GM20000 (cell line): ENCODE results near the gene CCDC92.

Experiments used
- DNase-seq: peaks from one replicate; pipeline ENCODE4 v3.0.0; 2012; ENCODE audit warnings: low spot score
- TF ChIP-seq, protein P1 (sequence below): IDR thresholded peaks from 2 replicates; pipeline ENCODE4 v1.5.1; 2012; ENCODE audit warnings: mild to moderate bottlenecking, control low read depth; ENCODE audit errors: extremely low read depth, missing control alignments

The CCDC92 gene

DNA sequence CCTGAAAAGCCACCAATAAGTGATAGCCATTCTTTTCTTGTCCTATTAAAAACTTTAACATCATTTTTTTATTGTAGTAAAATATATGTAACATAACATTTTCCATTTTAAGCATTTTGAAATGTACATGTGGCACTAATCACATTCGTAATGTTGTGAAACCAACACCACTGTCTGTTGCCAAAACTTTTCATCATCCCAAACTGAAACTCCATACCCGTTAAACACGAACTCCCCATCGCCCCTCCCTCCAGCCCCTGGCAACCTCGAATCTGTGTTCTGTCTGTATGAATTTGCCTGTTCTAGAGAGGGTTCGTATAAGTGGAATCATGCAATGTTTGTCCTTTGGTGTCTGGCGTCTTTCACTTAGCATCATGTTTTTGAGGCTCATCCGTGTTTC is 75.9 kb downstream of the CCDC92 start:
- TF ChIP-seq, protein P1, sequence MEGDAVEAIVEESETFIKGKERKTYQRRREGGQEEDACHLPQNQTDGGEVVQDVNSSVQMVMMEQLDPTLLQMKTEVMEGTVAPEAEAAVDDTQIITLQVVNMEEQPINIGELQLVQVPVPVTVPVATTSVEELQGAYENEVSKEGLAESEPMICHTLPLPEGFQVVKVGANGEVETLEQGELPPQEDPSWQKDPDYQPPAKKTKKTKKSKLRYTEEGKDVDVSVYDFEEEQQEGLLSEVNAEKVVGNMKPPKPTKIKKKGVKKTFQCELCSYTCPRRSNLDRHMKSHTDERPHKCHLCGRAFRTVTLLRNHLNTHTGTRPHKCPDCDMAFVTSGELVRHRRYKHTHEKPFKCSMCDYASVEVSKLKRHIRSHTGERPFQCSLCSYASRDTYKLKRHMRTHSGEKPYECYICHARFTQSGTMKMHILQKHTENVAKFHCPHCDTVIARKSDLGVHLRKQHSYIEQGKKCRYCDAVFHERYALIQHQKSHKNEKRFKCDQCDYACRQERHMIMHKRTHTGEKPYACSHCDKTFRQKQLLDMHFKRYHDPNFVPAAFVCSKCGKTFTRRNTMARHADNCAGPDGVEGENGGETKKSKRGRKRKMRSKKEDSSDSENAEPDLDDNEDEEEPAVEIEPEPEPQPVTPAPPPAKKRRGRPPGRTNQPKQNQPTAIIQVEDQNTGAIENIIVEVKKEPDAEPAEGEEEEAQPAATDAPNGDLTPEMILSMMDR, result no peak
- DNase-seq, result no peak

DNA sequence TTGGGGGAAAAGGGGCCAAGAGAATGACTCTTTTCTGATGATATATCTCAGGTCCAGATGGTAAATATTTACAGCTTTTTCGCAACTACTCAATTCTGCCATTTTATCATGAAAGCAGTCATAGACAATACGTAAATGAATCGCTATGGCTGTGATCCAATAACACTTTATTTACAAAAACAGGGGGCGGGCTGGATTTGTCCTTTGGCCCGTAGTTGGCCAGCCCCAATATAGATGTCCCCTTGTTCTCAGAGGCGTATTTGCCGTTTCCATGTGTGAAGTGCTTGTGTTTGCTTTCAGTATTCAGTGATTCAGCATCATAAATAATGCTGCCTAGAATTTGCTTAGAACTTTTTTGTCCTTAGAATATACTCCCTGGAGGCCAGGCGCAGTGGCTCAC is 77.2 kb downstream of the CCDC92 start:
- TF ChIP-seq, protein P1, result no peak

DNA sequence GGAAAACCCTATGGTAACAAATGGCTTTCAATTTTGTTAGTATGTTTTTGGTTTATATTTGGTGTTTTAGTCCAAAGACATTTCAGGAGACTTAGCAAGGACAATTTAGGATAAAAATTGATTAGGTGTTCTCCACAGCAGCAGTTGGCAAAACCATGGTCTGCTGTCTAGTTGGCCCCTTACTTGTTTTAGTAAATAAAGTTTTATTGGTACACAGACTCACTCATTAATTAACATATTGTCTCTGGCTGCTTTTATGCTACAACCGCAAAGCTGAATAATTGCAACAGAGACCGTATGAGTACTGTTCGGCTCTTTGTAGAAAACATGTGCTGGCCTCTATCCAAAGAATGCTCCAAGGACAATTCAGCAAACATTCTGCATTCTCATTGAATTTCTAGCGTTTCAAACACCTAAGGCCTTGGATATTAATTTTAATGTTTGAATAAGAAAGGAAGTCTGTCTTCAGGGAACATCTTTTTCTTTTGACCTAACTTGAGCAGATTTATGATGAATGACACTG is 77.7 kb downstream of the CCDC92 start:
- no peak for DNase-seq

More for the DNA sequence above, 77.2 kb downstream of the CCDC92 start:
- no peak for DNase-seq

DNA sequence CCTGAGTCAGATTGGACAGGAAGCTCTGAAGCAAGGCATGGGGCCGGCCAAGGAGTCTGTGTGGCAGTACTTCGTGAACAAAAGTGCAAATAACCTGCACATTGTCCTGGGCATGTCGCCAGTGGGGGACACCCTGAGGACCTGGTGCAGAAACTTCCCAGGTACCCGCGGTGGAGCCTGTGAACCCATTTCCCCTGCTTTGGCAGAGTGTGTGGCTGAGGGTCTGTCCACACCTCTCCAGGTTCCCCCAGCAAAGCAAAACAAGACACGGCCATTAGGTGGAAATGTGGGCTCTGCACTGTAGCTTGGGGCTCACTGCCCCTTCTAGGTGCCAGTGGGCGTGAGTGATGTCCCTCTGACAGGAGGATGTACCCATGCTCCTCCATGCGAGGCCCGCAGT is 79.4 kb downstream of the CCDC92 start:
- DNase-seq, result no peak

More for the DNA sequence above, 77.7 kb downstream of the CCDC92 start:
- TF ChIP-seq, protein P1, result no peak

DNA sequence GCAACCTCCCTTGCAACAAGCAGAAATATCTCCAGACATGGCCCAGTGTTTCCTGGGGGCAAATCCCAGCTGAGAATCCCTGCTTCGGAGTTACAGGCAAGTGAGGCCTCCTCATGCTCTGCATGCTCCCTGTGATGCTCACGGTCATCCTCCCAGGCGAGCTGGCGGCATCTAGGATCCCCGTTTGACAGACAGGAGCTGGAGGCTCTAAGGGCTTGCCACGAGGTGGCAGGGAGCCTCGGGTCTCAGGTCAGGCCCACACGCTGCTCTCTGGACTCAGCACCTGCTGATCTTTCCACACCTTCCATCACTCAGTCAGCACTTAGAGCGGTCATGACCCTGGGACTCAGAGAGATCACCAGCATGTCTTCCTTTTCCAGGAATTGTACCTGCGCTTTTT is 79.8 kb downstream of the CCDC92 start:
- TF ChIP-seq, protein P1, result no peak
- DNase-seq, result no peak

More for the DNA sequence above, 79.4 kb downstream of the CCDC92 start:
- TF ChIP-seq, protein P1, result no peak

DNA sequence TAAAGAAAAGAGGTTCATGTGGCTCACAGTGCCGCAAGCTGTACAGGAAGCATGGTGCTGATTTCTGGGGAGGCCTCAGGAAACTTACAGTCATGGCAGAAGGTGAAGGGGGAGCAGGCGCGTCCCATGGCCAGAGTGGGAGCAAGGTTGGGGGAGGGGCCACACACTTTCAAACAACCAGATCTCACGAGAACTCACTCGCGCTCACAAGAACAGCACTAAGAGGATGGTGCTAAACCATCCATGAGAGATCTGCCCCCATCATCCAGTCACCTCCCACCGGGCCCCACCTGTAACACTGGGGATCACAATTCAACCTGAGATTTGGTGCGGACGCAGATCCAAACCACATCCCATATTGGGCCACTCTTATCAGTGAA is 80.5 kb downstream of the CCDC92 start:
- no peak for DNase-seq
- TF ChIP-seq, protein P1, result no peak

DNA sequence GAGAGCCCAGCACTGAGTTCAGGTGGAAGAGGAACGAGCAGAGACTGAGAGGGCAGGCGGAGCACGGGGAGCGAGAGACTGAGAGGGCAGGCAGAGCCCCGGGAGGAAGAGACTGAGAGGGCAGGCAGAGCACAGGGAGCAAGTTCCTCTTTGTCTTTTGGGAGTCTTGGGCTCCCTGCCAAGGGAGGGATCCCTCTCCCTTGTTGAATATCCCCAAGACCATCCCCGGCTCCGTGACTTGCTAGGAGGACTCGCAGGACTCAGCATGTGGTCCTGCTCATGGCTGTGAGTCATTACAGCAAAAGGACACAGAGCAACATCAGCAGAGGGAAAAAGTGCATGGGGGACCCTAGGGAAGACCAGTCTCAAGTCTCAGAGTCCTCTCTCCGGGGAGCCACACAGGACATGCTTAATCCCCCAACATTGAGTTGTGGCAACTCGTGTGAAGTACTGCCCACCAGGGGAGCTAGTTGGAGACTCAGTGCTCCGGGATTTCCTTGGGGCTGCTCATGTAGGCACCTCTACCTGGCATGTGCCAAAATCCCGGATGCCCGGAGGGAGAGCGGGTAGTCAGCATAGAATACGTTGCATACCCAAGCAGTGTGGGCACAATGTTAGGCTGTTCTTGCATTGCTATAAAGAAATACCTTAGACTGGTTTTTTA is 81.0 kb downstream of the CCDC92 start:
- TF ChIP-seq, protein P1, result no peak
- DNase-seq, result no peak
